A673 (cell line): ENCODE results near the gene ZSCAN30. TPM values are rescaled to one million over a fixed set of nuclear protein-coding genes. Genes with fewer than 3 reads are reported as not detected.

ENCODE experiments used
- BruUV-seq: library from RNA; stranded (reverse); fragments of 400-500 nt; replicated peaks from 2 replicates; lab custom pipeline; 2021; lab: Mats Ljungman, UMichigan
- CTCF ChIA-PET: fragments of 300-600 bp; sonication (Branson Sonifier 250); formaldehyde crosslinking; loops from one replicate; lab custom pipeline; 2022; ENCODE audit warnings: antibody characterized with exemption; lab: Charles Lee
- POLR2A ChIA-PET: fragments of 300-600 bp; sonication (Branson Sonifier 250); formaldehyde crosslinking; loops from one replicate; lab custom pipeline; 2022; ENCODE audit warnings: antibody characterized with exemption; ENCODE audit not compliant: low non-redundant PET; lab: Charles Lee
- DNase-seq: peaks from one replicate; pipeline ENCODE4 v3.0.0-alpha.2; 2015; ENCODE audit warnings: low spot score
- H3K27ac ChIP-seq: fragments of 200-600 bp; sonication (generic); 2 replicates; pipeline ENCODE4 v1.5.1; 2016; ENCODE audit warnings: mixed run types, low read depth, mild to moderate bottlenecking, mixed read lengths, antibody characterized with exemption, low read length; ENCODE audit not compliant: poor library complexity, severe bottlenecking
- H3K27me3 ChIP-seq: fragments of 200-600 bp; sonication (generic); replicated peaks from 2 replicates; pipeline ENCODE4 v1.6.1; 2017; ENCODE audit warnings: mixed run types, low read depth, mild to moderate bottlenecking, mixed read lengths, antibody characterized with exemption, low read length; ENCODE audit not compliant: insufficient read depth, poor library complexity
- H3K36me3 ChIP-seq: fragments of 200-600 bp; sonication (generic); 2 replicates; pipeline ENCODE4 v1.6.1; 2016; ENCODE audit warnings: mixed run types, mild to moderate bottlenecking, mixed read lengths, antibody characterized with exemption, low read length; ENCODE audit not compliant: insufficient read depth, poor library complexity, severe bottlenecking
- H3K4me1 ChIP-seq: fragments of 200-600 bp; sonication (generic); 2 replicates; pipeline ENCODE4 v1.6.1; 2017; ENCODE audit warnings: mixed run types, mild to moderate bottlenecking, mixed read lengths, antibody characterized with exemption, low read length; ENCODE audit not compliant: insufficient read depth, poor library complexity, severe bottlenecking
- H3K4me3 ChIP-seq: fragments of 200-600 bp; sonication (generic); 2 replicates; pipeline ENCODE4 v1.5.1; 2016; ENCODE audit warnings: low read depth, mixed run types, mild to moderate bottlenecking, mixed read lengths, low read length; ENCODE audit not compliant: poor library complexity, severe bottlenecking
- H3K9me3 ChIP-seq: fragments of 200-600 bp; sonication (generic); 2 replicates; pipeline ENCODE4 v1.6.1; 2016; ENCODE audit warnings: mixed run types, low read depth, mild to moderate bottlenecking, mixed read lengths, antibody characterized with exemption, low read length; ENCODE audit not compliant: poor library complexity, severe bottlenecking
- EZH2 ChIP-seq: fragments of 200-600 bp; sonication (generic); IDR thresholded peaks from 2 replicates; pipeline ENCODE4 v1.6.1; 2017; ENCODE audit warnings: borderline replicate concordance, low read depth, mild to moderate bottlenecking, mixed read lengths, antibody characterized with exemption, low read length; ENCODE audit not compliant: poor library complexity, severe bottlenecking
- intact Hi-C: fragments of 100-400 bp; cut with micrococcal nuclease; formaldehyde crosslinking; loops from one replicate; pipeline ENCODE4 v1.10.0; 2022; ENCODE audit not compliant: unreplicated experiment
- total RNA-seq: library from RNA; stranded (reverse); gene quantifications from 2 replicates; pipeline ENCODE4 v1.2.3, GENCODE V29; 2021
- TF ChIP-seq, protein P1 (sequence below): fragments of 300-800, 200-600 bp; sonication (generic); conservative IDR thresholded peaks from 2 replicates; pipeline ENCODE4 v1.5.1; 2017; ENCODE audit warnings: low read depth, mild to moderate bottlenecking, antibody characterized with exemption, low read length, moderate library complexity, mixed read lengths

Gene ZSCAN30
- total RNA-seq, 1 experiment from 2014 or later = 17.0 TPM

DNA sequence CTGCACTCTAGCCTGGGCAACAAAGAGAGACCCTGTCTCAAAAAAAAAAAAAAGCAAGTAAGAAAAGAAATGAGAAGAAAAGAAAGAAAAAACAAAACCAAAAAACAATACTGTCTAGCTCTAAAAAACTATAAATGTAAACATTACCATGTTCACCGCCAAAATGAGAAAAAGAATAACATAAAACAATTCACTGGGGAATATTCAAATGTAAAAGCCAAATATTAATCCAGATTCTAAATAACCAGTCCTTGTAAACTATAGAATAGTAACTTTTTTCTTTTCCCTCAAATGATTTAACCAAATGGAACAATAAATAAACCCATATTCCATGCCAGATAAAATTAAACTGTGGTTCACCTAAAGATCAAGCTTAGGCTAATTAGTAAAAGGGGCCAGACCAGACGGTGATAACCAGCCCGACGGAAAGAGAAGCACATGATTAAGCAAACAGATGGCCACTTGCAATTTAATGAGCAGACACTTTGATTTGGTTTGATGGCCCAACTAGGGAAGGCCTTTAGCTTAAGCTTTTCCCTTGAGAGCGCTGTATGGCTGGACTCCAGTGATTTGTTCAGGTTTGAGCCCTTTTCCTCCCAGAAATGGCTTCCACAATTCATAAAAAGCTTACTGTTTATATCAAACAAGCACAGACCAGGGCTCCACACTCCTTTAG lies 88.6 kb downstream of the ZSCAN30 start:
- TF ChIP-seq, protein P1, sequence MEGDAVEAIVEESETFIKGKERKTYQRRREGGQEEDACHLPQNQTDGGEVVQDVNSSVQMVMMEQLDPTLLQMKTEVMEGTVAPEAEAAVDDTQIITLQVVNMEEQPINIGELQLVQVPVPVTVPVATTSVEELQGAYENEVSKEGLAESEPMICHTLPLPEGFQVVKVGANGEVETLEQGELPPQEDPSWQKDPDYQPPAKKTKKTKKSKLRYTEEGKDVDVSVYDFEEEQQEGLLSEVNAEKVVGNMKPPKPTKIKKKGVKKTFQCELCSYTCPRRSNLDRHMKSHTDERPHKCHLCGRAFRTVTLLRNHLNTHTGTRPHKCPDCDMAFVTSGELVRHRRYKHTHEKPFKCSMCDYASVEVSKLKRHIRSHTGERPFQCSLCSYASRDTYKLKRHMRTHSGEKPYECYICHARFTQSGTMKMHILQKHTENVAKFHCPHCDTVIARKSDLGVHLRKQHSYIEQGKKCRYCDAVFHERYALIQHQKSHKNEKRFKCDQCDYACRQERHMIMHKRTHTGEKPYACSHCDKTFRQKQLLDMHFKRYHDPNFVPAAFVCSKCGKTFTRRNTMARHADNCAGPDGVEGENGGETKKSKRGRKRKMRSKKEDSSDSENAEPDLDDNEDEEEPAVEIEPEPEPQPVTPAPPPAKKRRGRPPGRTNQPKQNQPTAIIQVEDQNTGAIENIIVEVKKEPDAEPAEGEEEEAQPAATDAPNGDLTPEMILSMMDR = no peak
- no peak for TF ChIP-seq EZH2
- CTCF ChIA-PET = no interaction called here
- no TSS peak for BruUV-seq
- POLR2A ChIA-PET = no interaction called here
- H3K4me1 ChIP-seq = no peaks in the 10 kb centered on the region
- no peak for DNase-seq
- H3K9me3 ChIP-seq = peaks cover 4% of the 10 kb centered on the region
- intact Hi-C loops = no loop called here
- no peak overlapping the region for H3K27ac ChIP-seq
- H3K36me3 ChIP-seq = no peaks in the 10 kb centered on the region
- no peaks in the 10 kb centered on the region for H3K27me3 ChIP-seq
- H3K4me3 ChIP-seq = no peak overlapping the region

Other genes with a start within 250 kb of the ZSCAN30 start
- gene MAPRE2, start 248.8 kb downstream of the ZSCAN30 start, total RNA-seq = 14.7 and 16.4 TPM in 2 replicates
- gene ZNF397, start 49.2 kb downstream of the ZSCAN30 start, total RNA-seq = 34.5 and 34.7 TPM in 2 replicates
- 59.8 and 63.3 TPM in 2 replicates for gene ZNF24, start 54.2 kb upstream of the ZSCAN30 start, total RNA-seq
- gene ZNF396, start 87.1 kb upstream of the ZSCAN30 start, total RNA-seq = 0.84 and 0.94 TPM in 2 replicates
- 31.3 and 36.6 TPM in 2 replicates for gene INO80C, start 207.7 kb upstream of the ZSCAN30 start, total RNA-seq